ENCODE measurements around the gene CMIP.

CMIP gene

GRCh38 chr16:81448154-81449131 lies 3.8 kb downstream of the CMIP start:
- DNase-seq, result no peak

GRCh38 chr16:81449241-81449640 lies 4.6 kb downstream of the CMIP start:
- DNase-seq, result no peak

- no peak for DNase-seq
Measured at GRCh38 chr16:81449899-81450608, 5.4 kb downstream of the CMIP start.

- no peak for DNase-seq
Measured at GRCh38 chr16:81450783-81451491, 6.3 kb downstream of the CMIP start.

GRCh38 chr16:81451753-81452680 lies 7.4 kb downstream of the CMIP start:
- peak; percentile 23 for DNase-seq

GRCh38 chr16:81453091-81453728 lies 8.6 kb downstream of the CMIP start:
- DNase-seq, result no peak

GRCh38 chr16:81454044-81454443 lies 9.4 kb downstream of the CMIP start:
- no peak for DNase-seq

- no peak for DNase-seq
Measured at GRCh38 chr16:81455006-81455405, 10.4 kb downstream of the CMIP start.

- no peak for DNase-seq
Measured at GRCh38 chr16:81455720-81456494, 11.3 kb downstream of the CMIP start.

GRCh38 chr16:81456523-81457325 lies 12.1 kb downstream of the CMIP start:
- DNase-seq, result no peak

GRCh38 chr16:81457326-81458133 lies 12.9 kb downstream of the CMIP start:
- DNase-seq, result no peak

- no peak for DNase-seq
Measured at GRCh38 chr16:81458149-81458669, 13.6 kb downstream of the CMIP start.

GRCh38 chr16:81458827-81459598 lies 14.4 kb downstream of the CMIP start:
- no peak for DNase-seq

GRCh38 chr16:81460075-81460474 lies 15.5 kb downstream of the CMIP start:
- DNase-seq, result no peak

GRCh38 chr16:81461243-81461642 lies 16.6 kb downstream of the CMIP start:
- DNase-seq, result no peak

- DNase-seq, result no peak
Measured at GRCh38 chr16:81461766-81462165, 17.2 kb downstream of the CMIP start.

GRCh38 chr16:81462683-81463082 lies 18.1 kb downstream of the CMIP start:
- no peak for DNase-seq

GRCh38 chr16:81463296-81463890 lies 18.8 kb downstream of the CMIP start:
- DNase-seq, result no peak

All from CD4-positive, alpha-beta T cell treated with Interleukin-10 for 1 hour (primary cell).